Left lung (tissue), 10 donors: ENCODE data around the gene PALLD. TPM values are rescaled to one million over a fixed set of nuclear protein-coding genes. Genes with fewer than 3 reads are reported as not detected.
A peak's percentile ranks its signal among the peaks of the same experiment; 100 is the strongest.

Source experiments
- ATAC-seq: fragments of 200-7000 bp; cut with Tn5 transposase; one replicate; pipeline ENCODE4 v1.9.1; 2020; ENCODE audit warnings: moderate library complexity
- DNase-seq, 4 donors: peaks; one replicate each; pipeline ENCODE4 v3.0.0-alpha.2; 2013 to 2020
- H3K27ac ChIP-seq, 2 donors: fragments of 200-600 bp; sonication (generic) in 1 of 2; one replicate each; pipeline versions ENCODE4 v1.5.0 to v1.8.0; 2020 to 2021
- H3K27me3 ChIP-seq, 2 donors: fragments of 200-600 bp; sonication (generic) in 1 of 2; one replicate each; pipeline versions ENCODE4 v1.5.0 to v1.8.0; 2020 to 2021
- H3K36me3 ChIP-seq, 2 donors: fragments of 200-600 bp; sonication (generic) in 1 of 2; one replicate each; pipeline versions ENCODE4 v1.5.0 to v1.8.0; 2020 to 2021
- H3K4me1 ChIP-seq, 2 donors: fragments of 200-600 bp; one replicate each; pipeline ENCODE4 v1.8.0; 2021
- H3K4me3 ChIP-seq, 2 donors: fragments of 200-600 bp; sonication (generic) in 1 of 2; one replicate each; pipeline versions ENCODE4 v1.5.0 to v1.8.0; 2020 to 2021; ENCODE audit warnings: mild to moderate bottlenecking in 1 of 2
- H3K9me3 ChIP-seq, 2 donors: fragments of 200-600 bp; sonication (generic) in 1 of 2; one replicate each; pipeline versions ENCODE4 v1.5.0 to v1.8.0; 2020 to 2021
- CTCF ChIP-seq, 2 donors: fragments of 200-600 bp; sonication (generic) in 1 of 2; IDR thresholded peaks; one replicate each; pipeline versions ENCODE4 v1.5.0 to v1.8.0; 2021; ENCODE audit warnings: antibody characterized with exemption in 2 of 2
- intact Hi-C, 2 donors: fragments of 100-400 bp; cut with DNase I; formaldehyde crosslinking; loops; one replicate each; pipeline versions ENCODE4 v1.11.2 to v1.14.2; 2022
- polyA plus RNA-seq, 6 donors: library from polyadenylated mRNA; unstranded; fragments of 120-200 nt; gene quantifications; one replicate each; pipeline ENCODE4 v1.2.1, GENCODE V29; 2013; ENCODE audit not compliant: insufficient read length in 6 of 6
- total RNA-seq, 2 donors: library from RNA; stranded (reverse); fragmentation: NEBNext Ultra II Directional; extraction: Animal tissue kit (Norgen Biotek cat#: 25700); gene quantifications; one replicate each; pipeline ENCODE4 v1.2.1, GENCODE V29; 2021
- donor health status: DM: no; HTN: yes; CAD: no.
- donor health status: DM: no; HTN: no; CAD: no.

PALLD gene
- total and polyA plus RNA-seq, 8 donors, result 67.5 to 194 (median 80.4) TPM

- Histone ChIP-seq H3K9me3 (no peaks in the 10 kb centered on the region), H3K27me3 (no peaks in the 10 kb centered on the region), H3K4me3 (no peak overlapping the region), H3K27ac (peak overlapping the region in 1 of 2 donors; percentile 0), H3K36me3 (no peaks in the 10 kb centered on the region), H3K4me1 (peaks cover 0 to 7% of the 10 kb centered on the region in 2 donors)
- ATAC-seq (peak; percentile 98), DNase-seq (peak in 2 of 4 donors; percentile 76)
- TF ChIP-seq CTCF (IDR thresholded peaks at IDR 0.05), result peak; percentile 56 to 65
- intact Hi-C loops, result loop anchor here in 1 of 2 donors (10.0 kb wide), 1 partner anchor 339 kb away; no protein-coding TSS in a partner anchor
These were observed 88.6 kb downstream of the PALLD start for GRCh38 chr4:168585168-168586091.

GRCh38 chr4:168586926-168587325 lies 90.1 kb downstream of the PALLD start:
- intact Hi-C loops, result loop anchor here in 1 of 2 donors (10.0 kb wide), 1 partner anchor 338 kb away; no protein-coding TSS in a partner anchor
- no peak for ATAC-seq
- TF ChIP-seq CTCF (IDR thresholded peaks at IDR 0.05), result no peak
- Histone ChIP-seq H3K27me3 (no peaks in the 10 kb centered on the region), H3K27ac (peak overlapping the region in 1 of 2 donors; percentile 34), H3K4me3 (no peak overlapping the region), H3K4me1 (peaks cover 0 to 7% of the 10 kb centered on the region in 2 donors), H3K36me3 (no peaks in the 10 kb centered on the region), H3K9me3 (no peaks in the 10 kb centered on the region)
- DNase-seq, result no peak

GRCh38 chr4:168587411-168588125 lies 90.7 kb downstream of the PALLD start:
- H3K4me3 ChIP-seq, result no peak overlapping the region
- peaks cover 0 to 7% of the 10 kb centered on the region in 2 donors for H3K4me1 ChIP-seq
- ATAC-seq (peak; percentile 41), DNase-seq (peak in 1 of 4 donors; percentile 24)
- peak overlapping the region in 1 of 2 donors; percentile 34 for H3K27ac ChIP-seq
- intact Hi-C loops, result loop anchor here in 1 of 2 donors (10.0 kb wide), 1 partner anchor 337 kb away; no protein-coding TSS in a partner anchor
- H3K9me3 ChIP-seq, result no peaks in the 10 kb centered on the region
- H3K27me3 ChIP-seq, result no peaks in the 10 kb centered on the region
- no peaks in the 10 kb centered on the region for H3K36me3 ChIP-seq
- TF ChIP-seq CTCF (IDR thresholded peaks at IDR 0.05), result no peak

GRCh38 chr4:168588916-168589531 lies 92.2 kb downstream of the PALLD start:
- intact Hi-C loops, result loop anchor here in 1 of 2 donors (10.0 kb wide), 1 partner anchor 336 kb away; no protein-coding TSS in a partner anchor

More at GRCh38 chr4:168588916-168589531, 92.2 kb downstream of the PALLD start:
- H3K4me3 ChIP-seq, result no peak overlapping the region
- DNase-seq (no peak), ATAC-seq (peak; percentile 9)
- H3K36me3 ChIP-seq, result no peaks in the 10 kb centered on the region
- no peaks in the 10 kb centered on the region for H3K27me3 ChIP-seq
- no peak overlapping the region for H3K27ac ChIP-seq
- no peak for TF ChIP-seq CTCF (IDR thresholded peaks at IDR 0.05)
- H3K4me1 ChIP-seq, result peaks cover 0 to 7% of the 10 kb centered on the region in 2 donors
- no peaks in the 10 kb centered on the region for H3K9me3 ChIP-seq
